HTR-8/SVneo (cell line): Measurements from ENCODE around the gene LGALS16.
A peak's percentile ranks its signal among the peaks of the same experiment; 100 is the strongest.
"Not testable (repeated sequence)": the region's sequence is repeated elsewhere in the genome, so short reads cannot be mapped to it uniquely, and the experiment has no call there.

Experiments used
- DNase-seq: peaks from one replicate; pipeline ENCODE4 v3.0.0; 2011; ENCODE audit warnings: low spot score, mixed read lengths; ENCODE audit not compliant: insufficient read length
- FAIRE-seq: peaks from 2 replicates; lab custom pipeline; 2011; peaks lifted over from hg19 to GRCh38; lab: Jason Lieb, UNC

The LGALS16 gene

DNA sequence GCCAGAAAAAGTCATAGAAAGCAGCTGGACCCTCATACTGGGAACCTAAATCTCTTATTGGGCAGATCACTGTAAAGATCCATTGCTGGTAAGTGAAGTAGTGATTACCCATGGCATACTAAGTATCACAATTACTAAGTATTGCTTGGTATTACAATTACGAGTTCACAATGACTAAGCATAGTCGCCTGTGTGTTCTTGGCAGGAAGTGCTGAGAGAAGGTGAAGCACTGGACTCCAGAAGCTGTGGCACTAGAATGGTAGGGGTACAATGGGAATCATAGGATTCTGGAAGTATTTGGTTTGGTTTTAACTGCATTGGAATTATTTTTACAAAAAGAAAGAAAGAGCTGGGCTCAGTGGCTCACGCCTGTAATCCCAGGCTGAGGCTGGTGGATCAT lies 20.3 kb downstream of the LGALS16 start:
- no peak for FAIRE-seq
- DNase-seq: no peak

DNA sequence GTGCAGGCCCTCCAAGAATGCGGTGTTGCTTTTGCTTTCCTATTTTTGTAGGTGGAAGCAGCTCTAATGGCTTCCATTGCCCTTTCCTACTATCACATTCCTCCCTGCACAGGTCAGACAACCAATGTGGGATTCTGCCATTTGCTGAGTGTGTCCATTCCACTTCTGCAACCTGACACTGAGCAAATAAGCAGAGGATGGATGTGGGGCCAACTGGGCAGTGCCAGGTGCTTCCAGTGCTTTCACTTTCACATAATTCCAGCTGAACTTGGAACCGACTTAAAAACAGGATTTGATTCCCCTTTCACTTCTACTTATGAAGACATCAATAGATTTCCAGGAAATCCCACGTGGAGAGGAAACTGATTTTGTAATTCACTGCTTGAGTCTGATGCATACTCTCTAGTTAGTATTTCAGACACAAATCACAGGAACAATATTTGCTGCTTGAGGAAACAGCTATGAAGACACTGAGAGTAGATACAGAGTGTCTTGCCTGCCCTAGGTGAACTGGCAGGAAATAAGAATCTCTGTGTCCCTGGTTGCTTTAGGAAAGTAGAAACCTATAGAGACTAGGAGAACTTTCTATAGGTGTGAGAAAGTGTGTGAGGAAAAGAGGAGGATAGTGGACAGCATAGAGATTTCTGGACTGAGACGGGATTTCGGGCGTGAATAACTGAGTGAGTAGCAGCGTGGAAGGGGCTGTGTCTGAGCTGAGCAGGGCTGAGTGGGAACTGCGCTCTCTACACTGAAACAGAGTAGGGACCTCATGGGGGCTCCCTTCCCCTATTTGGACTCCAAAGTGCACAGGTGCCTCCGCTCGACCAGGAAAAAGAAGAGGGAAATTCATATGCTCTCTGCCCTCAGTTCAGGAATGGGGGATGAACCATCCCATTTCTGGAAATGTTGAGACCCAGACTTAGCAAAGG lies 22.5 kb downstream of the LGALS16 start:
- DNase-seq: peak; percentile 14
- FAIRE-seq: no peak

DNA sequence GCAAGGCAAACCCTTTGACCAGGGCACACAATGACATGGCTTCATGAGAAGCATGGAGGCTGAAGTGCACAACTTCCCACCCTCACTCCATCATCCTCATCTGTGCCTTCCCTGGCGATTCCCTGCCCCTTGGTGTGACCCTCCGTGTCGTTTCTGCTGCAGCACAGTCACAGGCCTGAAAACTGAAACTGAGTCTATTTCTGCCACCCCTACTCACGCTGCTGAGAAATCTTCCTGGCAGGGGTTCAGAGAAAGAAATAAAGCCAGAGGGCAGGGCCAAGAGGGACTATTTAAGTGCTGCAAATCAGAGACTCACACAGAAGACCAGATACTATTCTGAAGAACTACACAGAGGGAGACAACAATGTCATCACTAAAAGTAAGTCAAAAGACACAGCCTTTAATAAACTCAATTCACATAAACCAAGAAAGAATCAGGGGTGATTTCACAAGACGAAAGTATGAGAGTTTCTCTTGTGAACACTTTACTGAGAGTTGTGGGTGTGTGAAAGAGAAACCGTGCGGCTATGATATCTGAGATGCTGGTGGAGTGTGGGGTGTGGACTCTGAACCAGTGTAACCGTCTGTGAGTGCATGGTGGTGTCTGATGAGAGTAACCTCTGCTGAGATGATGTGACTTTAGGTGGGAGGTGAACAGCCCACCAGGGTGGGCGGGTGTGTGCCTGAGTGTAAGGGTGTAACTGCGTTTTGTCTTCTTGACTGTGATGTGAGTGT lies 23.5 kb downstream of the LGALS16 start:
- FAIRE-seq: peak; percentile 54

DNA sequence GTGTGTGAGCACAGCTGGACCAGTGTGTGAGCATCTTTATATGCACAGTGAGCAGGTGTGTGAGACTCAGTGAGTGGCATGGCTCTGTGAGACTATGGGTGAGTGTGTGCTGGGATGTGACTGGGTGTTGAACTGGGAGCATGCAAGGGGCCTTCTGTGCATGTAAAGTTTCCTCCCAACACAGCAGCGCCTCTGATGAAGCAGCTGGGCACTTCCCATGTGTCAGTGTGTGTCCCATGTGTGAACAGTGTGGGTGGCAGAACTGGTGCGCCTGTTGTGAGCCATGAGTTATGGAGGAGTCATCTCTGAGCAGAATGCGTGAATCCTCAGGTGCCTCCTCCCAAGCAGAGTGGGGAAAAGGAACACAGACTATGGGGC lies 24.1 kb downstream of the LGALS16 start:
- FAIRE-seq (no peak), DNase-seq (no peak)

More for the DNA sequence above, 23.5 kb downstream of the LGALS16 start:
- DNase-seq: no peak

DNA sequence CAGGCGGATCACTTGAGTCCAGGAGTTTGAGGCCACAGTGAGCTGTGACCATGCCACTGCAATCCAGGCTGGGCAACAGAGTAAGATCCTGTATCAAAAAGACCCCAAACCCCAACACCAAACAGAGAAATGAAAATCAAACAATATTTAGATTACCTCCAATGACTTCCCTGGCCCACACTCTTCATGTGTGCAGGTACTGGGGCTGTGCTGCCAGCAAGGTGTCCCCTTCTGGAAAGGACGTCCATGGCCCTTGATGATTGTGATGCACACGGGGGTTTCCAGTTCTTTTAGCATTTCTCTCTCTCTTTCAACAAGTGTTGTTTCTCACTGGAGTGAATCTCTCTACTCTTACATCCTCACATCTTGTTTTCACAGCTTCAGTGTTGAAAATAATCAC lies 24.9 kb downstream of the LGALS16 start:
- FAIRE-seq (no peak), DNase-seq (no peak)

DNA sequence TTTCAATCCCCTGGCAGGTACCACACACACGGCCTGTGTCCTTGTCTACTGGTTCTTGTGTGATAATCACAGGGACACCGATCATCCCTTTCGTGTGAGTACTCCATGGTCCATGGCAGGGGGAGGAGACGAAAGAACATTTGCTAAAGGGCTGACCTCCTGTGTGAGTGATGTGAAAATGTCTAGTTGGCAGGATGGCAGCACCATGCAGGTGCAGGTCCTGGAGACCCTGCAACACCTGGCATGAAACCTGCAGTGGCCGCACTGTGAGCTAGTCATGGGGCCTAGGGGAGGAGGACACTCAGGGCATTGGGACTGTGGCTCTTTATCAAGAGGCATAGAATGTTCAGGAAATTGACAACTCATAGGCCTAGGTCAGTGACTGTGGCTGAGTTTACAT lies 25.7 kb downstream of the LGALS16 start:
- DNase-seq (no peak), FAIRE-seq (no peak)

DNA sequence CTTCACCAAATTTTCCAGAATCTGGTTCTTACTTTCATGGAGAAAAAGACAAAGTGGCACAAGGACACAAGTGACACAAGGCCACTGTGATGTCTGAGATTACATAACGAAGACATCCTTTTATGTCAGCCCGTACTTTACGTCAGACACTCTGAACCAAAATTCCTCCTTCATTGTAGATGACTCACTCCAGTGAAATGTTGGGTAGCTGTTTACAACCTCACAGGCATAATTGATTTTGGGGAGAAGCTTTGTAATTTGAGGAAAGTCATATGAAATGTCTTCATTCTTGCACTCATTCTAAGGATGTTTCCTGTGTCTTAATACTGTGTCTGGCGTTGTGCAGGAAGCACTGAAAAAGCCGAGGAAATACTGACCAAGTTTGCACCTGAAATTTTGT lies 28.6 kb downstream of the LGALS16 start:
- FAIRE-seq: no peak

DNA sequence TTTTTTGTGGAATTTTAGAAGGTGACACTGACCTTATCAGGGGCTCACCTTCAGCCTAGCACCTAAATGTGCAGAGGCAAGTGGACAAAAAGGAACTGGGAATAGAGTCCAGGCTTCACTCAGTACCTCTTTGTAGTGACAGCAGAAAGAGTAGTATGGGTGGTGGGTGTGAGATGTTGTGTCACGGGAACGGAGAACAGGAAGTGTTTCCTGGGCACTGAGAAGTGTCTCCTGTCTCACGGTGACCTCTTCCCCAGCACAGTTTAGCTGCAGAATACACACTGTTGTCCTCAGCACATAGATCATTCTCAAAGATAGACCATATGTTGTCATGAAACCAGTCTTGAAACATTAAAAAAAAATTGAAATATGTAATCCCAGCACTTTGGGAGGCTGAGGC lies 31.0 kb downstream of the LGALS16 start:
- FAIRE-seq (no peak), DNase-seq (no peak)

More for the DNA sequence above, 28.6 kb downstream of the LGALS16 start:
- no peak for DNase-seq

DNA sequence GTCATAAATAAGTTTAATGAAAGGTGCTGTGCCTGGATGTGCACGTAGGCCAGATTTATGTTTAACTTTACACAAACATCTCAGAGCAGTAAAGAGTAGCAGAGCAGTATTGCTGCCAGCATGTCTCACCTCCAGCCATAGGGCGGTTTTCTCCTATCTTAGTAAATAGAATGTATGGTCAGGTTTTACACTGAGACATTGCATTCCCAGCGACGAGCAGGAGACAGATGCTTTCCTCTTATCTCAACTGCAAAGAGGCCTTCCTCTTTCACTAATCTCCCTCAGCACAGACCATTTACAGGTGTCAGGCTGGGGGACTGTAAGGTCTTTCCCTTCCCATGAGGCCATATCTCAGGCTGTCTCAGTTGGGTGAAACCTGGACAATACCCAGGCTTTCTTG lies 32.9 kb downstream of the LGALS16 start:
- FAIRE-seq, DNase-seq: not testable (repeated sequence)

DNA sequence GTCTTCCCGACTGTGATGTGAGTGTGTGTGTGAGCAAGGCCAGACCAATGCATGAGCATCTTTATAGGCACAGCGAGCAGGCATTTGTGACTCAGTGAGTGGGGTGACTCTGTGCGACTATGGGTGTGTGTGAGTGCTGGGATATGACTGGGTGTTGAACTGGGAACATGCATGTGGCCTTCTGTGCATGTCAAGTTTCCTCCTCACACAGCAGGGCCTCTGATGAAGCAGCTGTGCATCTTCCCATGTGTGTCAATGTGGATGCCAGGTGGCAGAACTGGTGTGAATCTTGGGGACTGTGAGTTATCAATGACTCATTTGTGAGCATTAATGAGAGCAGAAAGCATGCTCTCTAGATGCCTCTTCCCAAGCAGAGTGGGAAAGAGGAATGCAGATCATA lies 36.5 kb downstream of the LGALS16 start:
- DNase-seq: no peak
- no peak for FAIRE-seq

DNA sequence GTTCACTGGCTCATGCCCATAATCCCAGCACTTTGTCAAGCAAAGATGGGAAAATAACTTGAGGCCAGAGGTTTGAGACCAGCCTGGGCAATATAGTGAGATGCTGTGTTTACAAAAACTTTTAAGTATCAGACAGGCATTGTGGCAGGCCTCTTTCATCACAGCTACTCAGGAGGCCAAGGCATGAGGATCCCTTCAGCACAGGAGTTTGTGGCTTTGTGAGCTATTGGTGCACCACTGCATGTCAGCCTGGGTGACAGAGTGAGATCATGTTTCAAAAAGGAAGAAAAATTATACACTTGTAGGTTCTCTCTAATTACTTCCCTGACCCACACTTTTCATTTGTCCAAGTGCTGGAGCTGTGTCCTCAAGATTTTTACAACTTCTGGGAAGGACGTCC lies 37.1 kb downstream of the LGALS16 start:
- no peak for FAIRE-seq
- no peak for DNase-seq

DNA sequence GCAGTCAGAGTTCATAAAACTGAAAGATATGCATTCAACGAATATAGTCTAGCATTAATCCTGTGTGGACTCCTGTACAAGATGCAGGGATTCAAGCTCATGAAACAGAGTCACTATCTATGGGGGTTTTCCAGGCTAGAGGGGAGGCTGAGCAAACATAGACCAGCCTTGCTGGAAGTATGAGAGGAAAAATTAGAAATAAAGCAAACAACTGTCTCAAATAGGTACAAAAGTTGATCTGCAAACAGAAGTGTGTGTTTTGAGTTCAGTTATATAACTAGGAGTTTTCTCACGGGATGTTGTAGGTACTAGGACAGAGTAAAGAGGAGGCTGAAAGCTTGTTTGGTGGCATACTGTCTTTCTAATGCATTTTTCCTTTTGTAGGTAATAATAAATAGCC lies 40.0 kb downstream of the LGALS16 start:
- DNase-seq (no peak), FAIRE-seq (no peak)

DNA sequence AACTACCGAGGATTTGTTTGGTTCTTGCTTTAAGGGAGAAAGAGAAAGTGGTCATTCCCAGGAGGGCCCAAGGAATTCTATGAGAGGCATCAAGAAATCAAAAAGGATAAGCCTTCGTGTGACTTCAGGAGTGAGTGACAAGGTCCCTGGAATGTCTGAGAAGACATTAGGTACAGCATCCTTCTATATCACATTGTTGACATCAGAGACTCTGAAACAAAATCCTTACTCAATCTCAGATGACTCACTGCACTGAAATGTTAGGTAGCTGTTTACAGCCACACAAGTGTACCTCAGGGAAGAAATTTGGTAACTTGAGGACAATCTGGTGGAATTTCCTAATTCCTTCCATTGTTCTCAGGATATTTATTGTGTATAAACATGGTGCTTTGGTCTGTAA lies 40.7 kb downstream of the LGALS16 start:
- no peak for DNase-seq

DNA sequence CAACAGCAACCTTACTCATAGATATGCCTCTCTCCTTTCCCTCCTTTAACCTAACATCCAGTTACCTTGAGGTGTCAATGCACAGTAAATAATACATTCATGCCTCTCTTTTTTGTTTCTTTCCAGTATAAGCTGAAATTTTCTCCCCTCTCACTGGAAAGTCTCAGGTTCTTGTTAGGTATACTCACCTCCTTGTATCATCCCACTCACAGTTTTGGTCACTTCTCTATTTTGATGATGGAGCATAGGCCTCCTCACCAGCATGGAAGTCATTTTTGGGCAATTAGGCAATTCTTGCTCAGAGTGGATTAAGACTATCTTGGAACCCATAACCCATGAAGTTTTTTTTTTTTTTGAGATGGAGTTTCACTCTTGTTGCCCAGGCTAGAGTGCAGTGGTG lies 42.8 kb downstream of the LGALS16 start:
- FAIRE-seq (no peak), DNase-seq (no peak)

More for the DNA sequence above, 40.7 kb downstream of the LGALS16 start:
- FAIRE-seq: no peak

DNA sequence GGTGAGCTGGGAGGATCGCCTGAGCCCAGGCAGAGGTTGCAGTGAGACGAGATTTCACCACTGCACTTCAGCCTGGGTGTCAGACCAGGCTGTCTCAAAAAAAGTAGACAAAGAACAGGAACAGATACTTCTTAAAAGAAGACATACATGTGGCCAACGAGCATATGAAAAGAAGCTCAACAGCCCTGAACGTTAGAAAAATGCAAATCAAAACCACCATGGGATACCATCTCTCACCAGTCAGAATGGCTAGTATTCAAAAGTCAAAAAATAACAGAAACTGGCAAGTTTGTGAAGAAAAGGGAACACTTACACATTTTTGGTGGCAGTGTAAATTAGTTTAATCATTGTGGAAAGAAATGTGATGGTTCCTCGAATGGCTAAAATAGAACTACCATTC lies 45.6 kb downstream of the LGALS16 start:
- FAIRE-seq: no peak
- no peak for DNase-seq

DNA sequence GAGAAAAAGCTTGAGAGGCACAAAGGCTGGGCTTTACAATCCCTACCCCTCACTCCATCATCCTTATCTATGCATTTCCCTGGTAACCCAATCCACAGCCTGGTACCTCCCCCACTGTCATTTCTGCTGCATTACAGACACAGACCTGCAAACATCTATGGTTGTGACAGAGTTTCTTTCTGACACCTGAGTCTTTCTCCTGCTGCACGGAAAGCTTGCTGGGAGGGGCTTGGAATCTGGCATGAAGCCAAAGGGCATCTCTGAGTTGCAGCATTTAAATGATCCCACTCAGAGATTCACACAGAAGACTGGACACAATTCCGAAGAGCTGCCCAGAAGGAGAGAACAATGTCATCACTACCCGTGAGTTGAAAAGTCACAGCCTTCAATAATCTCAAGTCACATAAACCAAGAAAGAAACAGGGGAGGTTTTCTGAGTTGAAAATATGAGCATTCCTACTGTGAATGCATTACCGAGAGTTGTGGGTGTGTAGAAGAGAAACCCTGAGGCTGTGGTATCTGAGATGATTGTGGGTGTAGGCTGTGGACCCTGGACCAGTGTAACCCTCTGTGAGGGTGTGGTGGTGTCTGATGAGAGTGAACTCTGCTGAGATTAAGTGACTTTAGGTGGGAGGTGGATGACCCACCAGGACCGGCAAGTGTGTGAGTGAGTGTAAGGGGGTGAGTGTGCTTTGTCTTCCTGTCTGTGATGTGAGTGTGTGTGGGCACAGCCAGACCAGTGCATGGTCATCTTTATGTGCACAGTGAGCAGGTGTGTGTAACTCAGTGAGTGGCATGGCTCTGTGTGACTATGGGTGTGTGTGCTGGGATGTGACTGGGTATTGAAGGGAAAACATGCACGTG lies 48.7 kb downstream of the LGALS16 start, which contains the start of gene LGALS14:
Gene LGALS14 (plus strand): TSS at position 301 of the 864 bp plus-strand sequence. CDS start 48 bp downstream, at position 349.
- DNase-seq: no peak
- no peak for FAIRE-seq

DNA sequence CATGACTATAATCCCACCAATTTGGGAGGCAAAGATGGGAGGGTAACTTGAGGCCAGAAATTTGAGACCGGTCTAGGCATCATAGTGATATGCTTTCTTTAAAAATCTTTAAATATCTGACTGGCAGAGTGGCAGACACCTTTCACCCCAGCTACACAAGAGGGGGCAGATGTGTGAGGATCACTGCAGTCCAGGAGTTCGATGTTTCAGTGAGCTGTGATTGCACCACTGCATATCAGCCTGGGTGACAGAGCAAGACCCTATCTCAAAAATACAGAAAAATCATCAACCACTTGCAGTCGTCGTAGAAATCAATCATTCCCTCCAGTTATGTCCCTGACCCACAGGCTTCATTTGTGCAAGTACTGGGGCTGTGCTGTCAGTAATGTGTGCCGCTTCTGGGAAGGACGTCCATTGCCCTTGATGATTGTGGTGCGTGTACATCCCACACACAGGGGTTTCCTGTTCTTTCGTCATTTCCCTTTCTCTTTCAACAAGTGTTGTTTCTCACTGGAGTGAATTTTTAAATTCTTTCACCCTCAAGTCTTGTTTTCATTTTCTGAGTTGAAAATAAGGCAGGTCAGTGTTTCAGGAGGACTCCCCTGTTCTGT lies 50.0 kb downstream of the LGALS16 start:
- DNase-seq (no peak), FAIRE-seq (peak; percentile 69)

DNA sequence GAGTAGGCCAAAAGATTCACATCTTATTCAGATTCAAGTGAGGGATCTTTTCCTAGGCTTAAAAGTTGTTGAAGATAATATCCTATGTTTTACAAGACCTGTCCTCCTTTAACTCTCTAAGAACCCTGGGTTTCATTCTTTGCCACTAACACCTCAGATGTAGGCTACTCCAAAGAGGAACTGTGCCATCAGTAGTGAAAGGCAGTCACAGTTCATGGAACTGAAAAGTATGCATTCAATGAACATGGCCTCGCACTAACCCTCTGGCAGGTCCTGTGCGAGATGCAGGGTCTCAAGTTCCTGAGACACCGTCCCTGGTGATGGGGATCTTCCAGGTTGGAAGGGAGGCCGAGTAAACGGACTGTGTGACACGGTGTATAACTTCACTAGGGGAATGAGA lies 52.9 kb downstream of the LGALS16 start:
- DNase-seq (no peak), FAIRE-seq (no peak)

DNA sequence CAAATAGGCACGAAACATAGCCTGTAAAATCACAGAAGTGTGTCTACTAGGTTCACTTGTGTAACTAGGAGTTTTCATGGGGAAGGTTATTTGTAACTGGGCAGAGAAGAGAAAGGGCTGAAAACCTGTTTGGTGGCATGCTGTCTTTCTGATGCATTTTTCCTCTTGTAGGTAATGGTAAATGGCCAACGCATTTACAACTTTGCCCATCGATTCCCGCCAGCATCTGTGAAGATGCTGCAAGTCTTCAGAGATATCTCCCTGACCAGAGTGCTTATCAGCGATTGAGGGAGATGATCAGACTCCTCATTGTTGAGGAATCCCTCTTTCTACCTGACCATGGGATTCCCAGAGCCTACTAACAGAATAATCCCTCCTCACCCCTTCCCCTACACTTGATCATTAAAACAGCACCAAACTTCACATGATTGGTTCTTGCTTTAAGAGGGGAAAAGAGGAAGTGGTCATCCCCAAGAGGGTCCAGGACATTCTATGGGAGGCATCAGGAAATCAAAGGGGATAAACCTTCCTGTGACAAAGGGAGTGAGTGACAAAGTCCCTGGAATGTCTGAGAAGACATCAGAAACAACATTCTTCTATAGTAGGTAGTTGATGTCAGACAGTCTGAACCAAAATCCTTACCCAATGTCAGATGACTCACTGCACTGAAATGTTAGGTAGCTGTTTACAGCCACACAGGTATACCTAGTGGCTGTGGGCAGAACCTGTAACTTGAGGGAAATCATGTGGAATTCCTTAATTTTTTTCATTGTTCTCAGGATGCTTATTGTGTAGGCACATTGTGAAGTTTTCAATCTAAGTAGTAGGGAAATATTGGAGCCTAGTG lies 53.5 kb downstream of the LGALS16 start:
- FAIRE-seq: no peak
- DNase-seq: no peak
